Inflammatory macrophage treated with lipopolysaccharide for 4 hours (primary cell): Measurements from ENCODE around the gene L1CAM.

ENCODE experiments used
- DNase-seq: peaks from one replicate; pipeline ENCODE4 v3.0.0-alpha.2; 2020

L1CAM gene

DNA sequence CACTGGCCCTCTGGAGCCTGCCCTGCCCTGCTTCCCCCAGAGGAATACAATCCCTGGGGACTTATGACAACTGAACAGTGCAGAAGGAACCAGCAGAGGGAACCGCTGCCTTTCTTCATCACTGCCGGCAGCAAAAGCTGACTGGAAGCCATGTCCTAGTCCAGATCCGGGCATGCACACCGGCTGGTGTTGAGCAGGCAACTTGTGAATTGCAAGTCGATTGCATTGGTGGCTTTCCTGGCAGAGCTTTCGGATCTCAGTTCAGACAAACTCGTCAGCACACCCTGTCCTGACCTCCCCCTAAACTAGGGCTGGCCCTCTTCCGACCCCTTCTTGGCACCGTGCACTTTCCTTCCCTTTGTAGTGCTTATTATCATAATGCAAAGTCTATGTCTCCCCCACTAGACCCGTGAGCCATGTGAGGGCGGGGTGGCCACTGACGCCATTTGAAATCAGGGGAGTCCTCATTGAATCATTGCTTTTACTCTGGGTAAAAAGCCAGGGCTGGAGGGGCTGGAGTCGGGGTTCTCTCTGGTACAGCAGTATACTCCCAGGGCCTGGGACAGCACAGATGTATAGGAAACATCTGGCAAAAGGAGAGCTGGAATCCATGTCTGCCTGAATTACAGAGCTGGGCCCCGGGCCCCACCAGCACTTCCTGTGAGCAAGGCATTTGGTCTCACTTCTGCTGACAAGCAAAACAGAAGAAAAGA, 38.3 kb upstream of the L1CAM start:
- DNase-seq: peak; percentile 73

- peak; percentile 17 for DNase-seq
These were observed 37.2 kb upstream of the L1CAM start for GRCh38 chrX:153922932-153923857.

DNA sequence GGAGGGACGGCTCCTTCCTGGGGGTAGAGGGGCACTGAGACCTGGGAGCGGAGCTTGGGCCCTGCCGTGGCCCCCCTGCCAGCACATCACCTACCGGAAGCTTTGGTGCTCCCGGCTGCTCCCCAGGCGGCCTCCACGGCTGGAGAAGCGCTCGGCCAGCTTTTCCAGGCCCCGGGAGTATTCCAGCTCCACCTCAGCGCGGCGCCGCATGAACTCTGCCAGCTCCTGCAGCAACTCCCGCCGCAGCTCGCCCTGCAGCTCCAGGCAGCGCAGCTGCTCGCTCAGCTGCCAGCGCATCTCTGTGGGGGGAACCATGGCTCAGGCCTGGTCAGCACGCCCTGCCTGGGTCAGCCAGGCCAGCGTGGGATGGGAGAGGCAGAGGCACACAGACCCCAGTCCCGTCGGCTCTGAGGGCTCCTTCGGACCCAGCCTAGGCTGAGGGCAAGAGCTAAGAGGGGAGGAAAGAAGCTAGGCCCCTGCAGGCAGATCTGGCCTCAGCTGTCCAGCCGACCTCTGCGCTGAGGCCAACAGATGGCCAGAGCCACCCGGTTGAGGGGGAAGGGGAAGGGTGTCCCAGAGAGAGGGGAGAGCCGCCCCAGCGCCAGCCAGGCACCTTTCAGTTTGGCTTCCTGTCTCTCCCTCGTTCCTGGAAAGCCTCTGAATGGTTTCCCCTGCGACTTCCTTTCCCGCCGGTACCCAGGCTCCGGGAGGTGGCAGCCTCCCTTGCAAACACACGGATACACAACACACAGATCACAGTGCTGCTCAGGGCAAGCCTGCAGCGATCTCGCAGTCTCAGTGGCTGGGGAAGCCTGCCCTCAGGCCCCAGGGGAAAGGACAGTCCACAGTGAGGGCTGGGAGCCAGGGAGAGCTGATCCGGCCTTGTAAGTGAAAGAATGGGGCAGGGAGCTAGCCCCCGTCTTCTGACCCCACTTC, 35.8 kb upstream of the L1CAM start:
- DNase-seq: no peak

DNA sequence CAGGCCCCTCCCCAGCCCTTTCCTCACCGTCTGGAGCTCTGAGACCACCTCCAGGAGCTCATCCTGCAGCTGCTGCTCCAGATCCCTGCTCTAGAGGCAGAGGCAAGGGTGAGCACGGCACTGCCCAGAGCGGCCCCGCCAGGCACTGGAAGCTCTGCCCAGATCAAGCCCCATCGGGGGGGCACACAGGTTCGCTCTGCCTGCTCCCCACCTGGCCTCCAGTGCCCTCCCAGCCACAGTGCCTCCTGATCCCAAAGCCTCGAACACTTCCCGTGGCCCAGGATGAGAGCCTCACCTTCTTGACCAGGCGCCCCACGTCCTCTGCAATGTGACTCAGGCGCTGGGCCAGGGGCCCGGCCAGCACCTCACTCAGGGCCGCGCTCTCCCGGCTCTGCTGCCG, 35.1 kb upstream of the L1CAM start:
- no peak for DNase-seq

GRCh38 chrX:153920546-153920945, 34.6 kb upstream of the L1CAM start:
- no peak for DNase-seq

- DNase-seq: no peak
These were observed 33.3 kb upstream of the L1CAM start for GRCh38 chrX:153919281-153919680.

DNA sequence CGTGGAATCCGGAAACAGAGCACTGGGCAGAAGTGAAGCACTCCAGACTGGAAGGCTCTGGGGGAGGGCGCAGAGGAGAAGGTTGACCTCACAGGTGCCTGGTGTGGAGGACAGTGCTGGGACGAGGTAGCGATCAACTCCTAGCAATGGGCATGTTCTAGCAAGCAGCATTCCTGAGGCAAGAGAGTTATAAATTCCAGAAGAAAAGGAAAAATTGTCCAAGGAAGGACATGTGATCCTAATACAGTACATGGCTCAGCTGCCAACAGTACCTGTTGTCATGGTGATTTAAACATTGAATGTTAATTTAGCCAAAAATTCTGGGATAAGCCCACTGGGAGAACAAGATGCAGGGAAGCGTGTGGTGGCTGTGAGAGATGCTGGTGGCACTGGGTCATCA, 31.9 kb upstream of the L1CAM start:
- no peak for DNase-seq

DNA sequence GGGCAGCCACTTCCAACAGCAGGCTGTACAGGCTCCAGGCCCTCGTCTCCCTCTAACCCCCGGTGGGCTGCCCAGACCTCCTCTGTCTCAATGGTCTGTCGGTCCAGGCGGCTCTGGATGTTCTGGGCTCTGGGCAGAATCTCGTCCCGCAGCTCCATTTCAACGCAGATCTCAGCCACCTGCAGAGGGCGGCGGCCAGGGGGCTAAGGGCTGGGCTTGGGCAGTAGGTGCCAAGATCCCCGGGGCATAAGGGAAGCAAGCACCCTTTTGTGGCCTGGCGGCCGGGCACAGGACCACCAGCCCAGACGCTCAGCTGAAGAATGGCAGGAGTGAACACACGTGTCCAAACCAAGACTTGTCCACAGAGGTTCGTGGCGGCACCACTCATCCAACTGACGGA, 27.7 kb upstream of the L1CAM start:
- no peak for DNase-seq

- no peak for DNase-seq
These were observed 27.2 kb upstream of the L1CAM start for GRCh38 chrX:153913211-153913610.

DNA sequence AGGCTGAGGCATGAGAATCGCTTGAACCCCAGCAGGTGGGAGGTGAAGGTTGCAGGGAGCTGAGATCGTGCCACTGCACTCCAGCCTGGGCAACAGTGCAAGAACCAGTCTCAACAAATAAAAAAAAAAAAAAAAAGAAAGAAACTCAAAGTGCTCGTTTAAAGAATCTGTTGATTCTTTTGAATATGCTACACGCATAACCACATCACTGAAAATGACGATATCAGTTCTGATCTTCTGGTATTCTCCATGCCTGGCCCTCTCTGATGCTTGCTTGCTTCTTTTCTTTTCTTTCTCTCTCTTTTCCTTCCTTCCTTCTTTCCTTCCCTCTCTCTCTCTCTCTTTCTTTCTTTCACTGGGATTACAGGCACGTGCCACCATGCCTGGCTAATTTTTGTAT, 25.8 kb upstream of the L1CAM start:
- no peak for DNase-seq

DNA sequence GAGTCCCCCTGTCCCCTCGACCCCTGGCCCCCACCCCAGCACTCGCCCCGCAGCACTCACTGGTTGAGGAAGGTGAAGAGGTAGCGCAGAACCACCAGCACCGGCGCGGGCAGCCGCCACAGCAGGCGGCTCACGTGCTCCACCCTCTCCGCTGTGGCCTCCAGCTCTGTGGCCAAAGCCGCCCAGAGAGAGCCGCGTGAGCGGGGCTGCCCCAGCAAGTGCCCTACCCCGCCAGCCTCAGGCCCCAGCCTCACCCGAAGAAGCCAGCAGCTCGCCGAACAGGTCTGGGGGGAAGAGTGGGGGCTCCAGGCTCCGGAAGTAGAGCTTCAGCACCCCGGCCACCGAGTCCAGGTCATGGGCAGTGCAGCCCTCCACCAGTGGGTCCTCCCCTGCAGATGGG, 24.5 kb upstream of the L1CAM start:
- no peak for DNase-seq

GRCh38 chrX:153909980-153910360, 24.0 kb upstream of the L1CAM start:
- DNase-seq: no peak

DNA sequence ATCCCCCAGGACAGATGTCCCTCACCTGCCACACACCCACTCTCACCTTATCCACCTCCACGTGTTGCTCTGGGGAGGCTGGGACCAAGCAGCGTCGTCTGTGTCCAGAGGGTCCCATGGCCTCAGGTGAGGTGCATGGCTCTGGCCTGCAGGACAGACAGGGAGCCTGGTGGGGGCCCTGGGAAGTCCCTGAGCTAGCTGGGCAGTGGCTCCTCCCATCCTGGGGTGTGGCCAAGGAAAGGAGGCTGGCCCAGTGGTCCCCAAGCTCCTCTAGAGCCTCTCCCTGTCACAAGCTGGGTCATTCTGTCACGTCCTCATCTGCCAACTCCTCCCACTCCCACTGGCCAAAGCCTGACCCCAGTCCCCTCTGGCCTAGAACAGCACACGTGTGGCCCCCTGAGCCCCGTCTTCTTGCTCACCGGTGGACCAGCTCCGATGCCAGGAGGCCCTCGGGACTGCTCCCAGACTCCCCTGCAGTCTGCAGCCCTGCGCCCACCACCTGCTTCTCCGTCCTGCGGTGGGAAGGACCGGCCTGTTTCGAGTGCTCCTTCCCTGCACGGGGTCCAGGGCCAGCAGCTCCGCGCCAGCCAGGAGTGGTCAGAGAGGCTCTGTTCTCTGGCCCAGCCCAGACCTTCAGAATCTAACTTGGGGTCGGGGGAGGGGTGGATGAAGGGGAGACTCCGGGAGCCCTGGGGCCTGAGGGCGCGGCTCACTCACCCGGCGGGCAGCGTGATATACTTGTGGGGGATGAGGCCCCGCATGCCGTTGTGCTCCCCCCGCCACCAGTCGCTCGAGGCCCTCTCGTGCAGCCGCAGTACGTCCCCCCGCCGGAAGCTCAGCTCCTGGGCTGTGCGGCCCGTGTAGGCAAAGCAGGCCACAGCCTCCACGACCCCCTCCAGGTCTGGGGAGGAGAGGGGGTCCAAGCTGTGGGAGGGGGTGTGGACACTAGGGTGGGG, 23.3 kb upstream of the L1CAM start:
- DNase-seq: no peak

- no peak for DNase-seq
These were observed 22.4 kb upstream of the L1CAM start for GRCh38 chrX:153908219-153908860.

DNA sequence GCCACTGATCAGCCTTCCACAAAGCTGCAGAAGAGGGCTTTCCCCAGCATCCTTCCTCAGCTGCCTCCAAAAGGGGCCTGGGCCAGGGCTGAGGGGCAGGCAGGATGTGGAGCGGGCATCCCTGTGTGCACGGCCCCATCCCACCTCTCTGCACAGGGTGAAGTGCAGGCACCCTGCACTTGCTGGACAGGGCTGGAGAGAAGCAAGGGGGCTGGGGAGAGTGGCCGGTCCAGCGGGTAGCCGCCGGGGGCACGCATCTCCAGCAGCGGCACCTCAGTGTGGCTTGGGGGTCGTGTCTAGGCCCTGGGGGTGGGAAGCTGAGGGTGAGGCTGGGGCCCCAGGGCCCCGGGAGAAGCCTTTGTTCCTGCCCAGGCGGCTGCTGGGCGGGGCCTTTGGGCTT, 21.5 kb upstream of the L1CAM start:
- DNase-seq: no peak

GRCh38 chrX:153906126-153906917, 20.3 kb upstream of the L1CAM start:
- DNase-seq: no peak

- no peak for DNase-seq
These were observed 19.6 kb upstream of the L1CAM start for GRCh38 chrX:153905481-153906095.

- no peak for DNase-seq
These were observed 18.3 kb upstream of the L1CAM start, which contains the start of gene AVPR2 for GRCh38 chrX:153903991-153904957. TSS of gene AVPR2 (plus strand) at chrX:153904673. CDS start at chrX:153905146, 473 bp downstream.
